Measurements from ENCODE around the gene CGB7.
"Not testable (repeated sequence)": the region's sequence is repeated elsewhere in the genome, so short reads cannot be mapped to it uniquely, and the experiment has no call there.

CGB7 gene

GRCh38 chr19:49057636-49058234 is at the start of gene CGB7:
CGB7 (minus strand) TSS chr19:49057749; CDS start chr19:49055375, 2,374 bp downstream.
- DNase-seq = no peak

- peak; percentile 16 to 64 (median 36) for DNase-seq
Measured at GRCh38 chr19:49106648-49107135, 49.1 kb upstream of the CGB7 start.

GRCh38 chr19:49104229-49104864 is 46.8 kb upstream of the CGB7 start:
- no peak for DNase-seq

GRCh38 chr19:49103331-49104085 is 46.0 kb upstream of the CGB7 start:
- no peak for DNase-seq

GRCh38 chr19:49102303-49102702 is 44.8 kb upstream of the CGB7 start:
- DNase-seq = no peak

- no peak for DNase-seq
Measured at GRCh38 chr19:49101160-49101559, 43.6 kb upstream of the CGB7 start.

GRCh38 chr19:49098795-49099194 is 41.2 kb upstream of the CGB7 start:
- no peak for DNase-seq

- DNase-seq = peak; percentile 35 to 51 (median 46)
Measured at GRCh38 chr19:49097453-49098288, 40.1 kb upstream of the CGB7 start.

GRCh38 chr19:49094505-49095482 is 37.2 kb upstream of the CGB7 start:
- no peak for DNase-seq

GRCh38 chr19:49092686-49093085 is 35.1 kb upstream of the CGB7 start:
- no peak for DNase-seq

GRCh38 chr19:49091391-49092038 is 34.0 kb upstream of the CGB7 start:
- no peak for DNase-seq

GRCh38 chr19:49086296-49086695 is 28.7 kb upstream of the CGB7 start:
- DNase-seq = no peak

- DNase-seq = no peak
Measured at GRCh38 chr19:49085868-49086232, 28.3 kb upstream of the CGB7 start.

GRCh38 chr19:49085020-49085867 is 27.7 kb upstream of the CGB7 start, which contains the start of gene SNRNP70:
SNRNP70 (plus strand) TSS chr19:49085451; CDS start chr19:49086415, 964 bp downstream.
- DNase-seq = peak; percentile 97 to 99 (median 98)

GRCh38 chr19:49084206-49085019 is 26.9 kb upstream of the CGB7 start:
- no peak for DNase-seq

GRCh38 chr19:49081273-49081672 is 23.7 kb upstream of the CGB7 start:
- DNase-seq = no peak

GRCh38 chr19:49080392-49080791 is 22.8 kb upstream of the CGB7 start:
- no peak for DNase-seq

- DNase-seq = not testable (repeated sequence)
Measured at GRCh38 chr19:49074869-49075268, 17.3 kb upstream of the CGB7 start.
